ENCODE results near the gene PDE4D. TPM values are rescaled to one million over a fixed set of nuclear protein-coding genes. Genes with fewer than 3 reads are reported as not detected.

Gene PDE4D
- total and polyA plus RNA-seq, 12 donors, result 1.2 to 18.9 (median 2.1) TPM

- TF ChIP-seq CTCF (IDR thresholded peaks at IDR 0.05) (no peak), POLR2A (IDR thresholded peaks at IDR 0.05) (no peak)
- intact Hi-C loops (cut with DNase I), result no loop called here
- WGBS, 4 donors, result 84 to 86% (median 84%) methylated on average over 6 of the region's 6 CpGs
- no peak for DNase-seq
- Histone ChIP-seq H3K27ac (no peak overlapping the region), H3K27me3 (no peaks in the 10 kb centered on the region), H3K4me3 (no peak overlapping the region), H3K4me1 (replicated peaks in 1 of 2) (no peaks in the 10 kb centered on the region), H3K36me3 (replicated peaks in 1 of 2) (no peaks in the 10 kb centered on the region), H3K9me3 (replicated peaks in 1 of 3) (no peaks in the 10 kb centered on the region)
Observed at GRCh38 chr5:59090323-59090722, 803.2 kb downstream of the PDE4D start.

- 67 to 84% (median 77%) methylated on average over 3 of the region's 3 CpGs for WGBS, 4 donors
- intact Hi-C loops (cut with DNase I), result no loop called here
Observed at GRCh38 chr5:59089767-59090166, 803.8 kb downstream of the PDE4D start.

GRCh38 chr5:59088546-59088945 lies 805.0 kb downstream of the PDE4D start:
- H3K4me1 ChIP-seq (replicated peaks in 1 of 2), result no peaks in the 10 kb centered on the region
- H3K36me3 ChIP-seq (replicated peaks in 1 of 2), result no peaks in the 10 kb centered on the region
- H3K27ac ChIP-seq, result no peak overlapping the region
- H3K27me3 ChIP-seq, result no peaks in the 10 kb centered on the region
- no peaks in the 10 kb centered on the region for H3K9me3 ChIP-seq (replicated peaks in 1 of 3)
- no peak for TF ChIP-seq POLR2A (IDR thresholded peaks at IDR 0.05)
- TF ChIP-seq CTCF (IDR thresholded peaks at IDR 0.05), result no peak
- no peak overlapping the region for H3K4me3 ChIP-seq
- intact Hi-C loops (cut with DNase I), result no loop called here
- DNase-seq, result no peak

More at GRCh38 chr5:59089767-59090166, 803.8 kb downstream of the PDE4D start:
- Histone ChIP-seq H3K36me3 (replicated peaks in 1 of 2) (no peaks in the 10 kb centered on the region), H3K4me3 (no peak overlapping the region), H3K27ac (no peak overlapping the region), H3K9me3 (replicated peaks in 1 of 3) (no peaks in the 10 kb centered on the region), H3K4me1 (replicated peaks in 1 of 2) (no peaks in the 10 kb centered on the region), H3K27me3 (no peaks in the 10 kb centered on the region)
- TF ChIP-seq CTCF (IDR thresholded peaks at IDR 0.05) (no peak), POLR2A (IDR thresholded peaks at IDR 0.05) (no peak)
- DNase-seq, result no peak

- Histone ChIP-seq H3K27ac (no peak overlapping the region), H3K4me1 (replicated peaks in 1 of 2) (no peaks in the 10 kb centered on the region), H3K36me3 (replicated peaks in 1 of 2) (no peaks in the 10 kb centered on the region), H3K27me3 (no peaks in the 10 kb centered on the region), H3K4me3 (no peak overlapping the region), H3K9me3 (replicated peaks in 1 of 3) (no peaks in the 10 kb centered on the region)
- WGBS, 4 donors, result 62 to 73% (median 69%) methylated on average over 1 of the region's 1 CpG
- TF ChIP-seq POLR2A (IDR thresholded peaks at IDR 0.05) (no peak), CTCF (IDR thresholded peaks at IDR 0.05) (no peak)
- intact Hi-C loops (cut with DNase I), result no loop called here
- no peak for DNase-seq
Observed at GRCh38 chr5:59086024-59086423, 807.5 kb downstream of the PDE4D start.
